ENCODE results near the gene TMBIM1.
A peak's percentile ranks its signal among the peaks of the same experiment; 100 is the strongest.

TMBIM1 gene, protein sequence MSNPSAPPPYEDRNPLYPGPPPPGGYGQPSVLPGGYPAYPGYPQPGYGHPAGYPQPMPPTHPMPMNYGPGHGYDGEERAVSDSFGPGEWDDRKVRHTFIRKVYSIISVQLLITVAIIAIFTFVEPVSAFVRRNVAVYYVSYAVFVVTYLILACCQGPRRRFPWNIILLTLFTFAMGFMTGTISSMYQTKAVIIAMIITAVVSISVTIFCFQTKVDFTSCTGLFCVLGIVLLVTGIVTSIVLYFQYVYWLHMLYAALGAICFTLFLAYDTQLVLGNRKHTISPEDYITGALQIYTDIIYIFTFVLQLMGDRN

DNA sequence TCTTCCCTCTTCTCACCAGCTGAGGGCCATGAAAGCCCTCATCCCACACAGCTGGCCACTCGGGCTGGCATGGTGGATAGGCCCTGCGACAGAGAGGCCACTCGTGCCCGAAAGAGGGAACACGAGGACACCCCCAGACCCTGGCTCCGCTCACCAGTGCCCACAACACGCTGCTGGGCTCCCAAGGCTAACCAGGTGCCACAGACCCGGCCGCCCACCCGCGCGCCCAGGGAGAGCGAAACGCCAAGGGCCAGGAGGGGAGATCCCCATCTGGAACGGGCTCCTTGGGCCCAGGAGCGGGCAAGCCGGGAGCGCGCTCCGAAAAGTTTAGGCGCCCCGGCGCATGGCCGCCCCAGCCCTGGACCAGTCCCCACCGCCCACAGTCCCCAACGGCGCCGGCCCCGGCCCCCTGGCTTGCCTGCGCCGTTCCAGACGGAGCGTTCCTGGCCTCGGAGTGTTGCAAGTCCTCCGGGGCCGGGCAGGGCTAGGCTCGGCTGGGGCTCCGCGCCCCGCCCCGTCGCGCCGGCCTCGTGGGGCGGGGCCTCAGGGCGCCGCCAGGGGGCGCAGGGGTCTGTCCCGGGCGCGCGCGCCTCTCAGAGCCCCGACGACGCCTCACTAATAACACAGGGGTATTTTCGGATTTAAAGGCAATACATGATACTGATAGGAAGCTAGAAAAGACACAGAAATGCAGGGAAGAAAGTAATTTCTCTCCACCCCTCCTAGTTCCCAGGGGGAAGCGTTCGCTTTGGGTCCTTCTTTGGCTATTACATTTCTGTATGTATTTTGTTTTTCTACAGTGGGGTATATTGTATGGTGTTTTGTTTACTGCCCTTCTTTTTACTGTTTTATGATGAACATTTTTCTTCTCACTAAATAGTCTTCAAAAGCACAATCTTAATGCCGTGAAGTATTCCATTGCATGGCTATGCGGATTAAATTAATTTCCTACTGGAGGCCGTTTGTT lies at the start of gene TMBIM1:
Gene TMBIM1, minus strand, starts transcription at position 456 of the 967 bp plus-strand sequence. CDS start 10,362 bp downstream, outside the sequence.
- no peak for DNase-seq (ENCODE audit: low read depth, low spot score)

- DNase-seq (ENCODE audit: low read depth, low spot score), result no peak
These were observed 49.1 kb upstream of the TMBIM1 start for GRCh38 chr2:218341381-218341780.

GRCh38 chr2:218340656-218341055 lies 48.4 kb upstream of the TMBIM1 start:
- no peak for DNase-seq (ENCODE audit: low read depth, low spot score)

GRCh38 chr2:218334531-218334930 lies 42.2 kb upstream of the TMBIM1 start:
- no peak for DNase-seq (ENCODE audit: low read depth, low spot score)

DNA sequence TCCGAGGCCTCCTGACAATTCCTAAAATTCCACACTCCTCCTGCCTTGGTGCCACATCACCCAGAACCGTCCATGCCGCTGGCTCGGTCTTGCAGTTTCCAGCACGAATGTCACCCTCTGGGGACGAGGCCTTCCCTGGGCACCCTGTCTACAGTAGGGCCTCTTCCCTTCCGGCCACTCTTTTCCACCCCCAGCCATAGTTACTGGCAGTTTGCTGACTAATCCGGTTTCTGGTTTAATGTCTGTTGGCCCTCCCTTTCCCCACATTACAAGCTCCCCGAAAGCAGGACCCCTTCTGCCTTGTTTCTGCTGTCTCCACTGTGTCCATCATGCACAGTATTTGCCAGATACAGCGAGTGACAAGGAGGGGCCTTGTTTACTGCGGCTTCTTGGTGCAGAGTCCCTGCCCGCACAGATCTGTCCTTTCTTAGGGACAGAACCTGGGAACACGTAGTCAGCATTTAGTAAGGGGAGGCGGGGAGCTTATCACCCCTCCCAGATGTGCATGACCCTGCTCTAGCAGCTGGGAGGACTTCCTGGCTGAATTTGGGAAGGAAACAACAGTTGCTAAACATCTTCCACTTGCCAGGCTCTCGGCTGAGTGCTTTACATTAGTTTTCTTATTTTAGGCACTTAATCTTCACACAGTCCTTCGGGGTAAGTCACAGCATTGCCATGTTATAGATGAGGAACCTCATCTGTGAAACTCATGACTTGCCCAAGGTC lies 40.8 kb upstream of the TMBIM1 start:
- no peak for DNase-seq (ENCODE audit: low read depth, low spot score)

DNA sequence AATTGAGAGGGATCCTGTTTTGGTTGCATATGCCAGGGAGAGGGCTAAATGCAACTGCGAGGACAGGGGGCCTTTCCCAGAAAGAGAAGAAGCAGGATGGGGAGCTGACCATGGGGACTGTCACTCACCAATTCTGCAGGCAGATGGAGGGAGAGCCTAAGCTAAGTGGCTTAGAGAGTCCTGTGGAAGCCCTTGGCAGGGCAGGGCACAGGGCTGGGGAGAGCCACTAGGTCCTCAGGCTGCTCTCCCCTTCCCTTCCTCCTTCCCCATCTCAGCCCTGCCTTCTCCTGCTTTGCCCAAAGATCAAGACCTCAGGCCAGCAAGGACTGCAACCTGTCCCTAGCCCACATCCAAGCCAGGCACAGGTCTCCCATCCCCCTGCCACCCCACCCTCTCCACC lies 40.0 kb upstream of the TMBIM1 start:
- DNase-seq (ENCODE audit: low read depth, low spot score), result no peak

- no peak for DNase-seq (ENCODE audit: low read depth, low spot score)
These were observed 39.4 kb upstream of the TMBIM1 start for GRCh38 chr2:218331745-218332144.

- no peak for DNase-seq (ENCODE audit: low read depth, low spot score)
These were observed 37.7 kb upstream of the TMBIM1 start for GRCh38 chr2:218329826-218330593.

GRCh38 chr2:218329027-218329825 lies 36.9 kb upstream of the TMBIM1 start:
- DNase-seq (ENCODE audit: low read depth, low spot score), result no peak

- DNase-seq (ENCODE audit: low read depth, low spot score), result no peak
These were observed 36.0 kb upstream of the TMBIM1 start for GRCh38 chr2:218328294-218328693.

- DNase-seq (ENCODE audit: low read depth, low spot score), result no peak
These were observed 35.3 kb upstream of the TMBIM1 start for GRCh38 chr2:218327451-218328210.

DNA sequence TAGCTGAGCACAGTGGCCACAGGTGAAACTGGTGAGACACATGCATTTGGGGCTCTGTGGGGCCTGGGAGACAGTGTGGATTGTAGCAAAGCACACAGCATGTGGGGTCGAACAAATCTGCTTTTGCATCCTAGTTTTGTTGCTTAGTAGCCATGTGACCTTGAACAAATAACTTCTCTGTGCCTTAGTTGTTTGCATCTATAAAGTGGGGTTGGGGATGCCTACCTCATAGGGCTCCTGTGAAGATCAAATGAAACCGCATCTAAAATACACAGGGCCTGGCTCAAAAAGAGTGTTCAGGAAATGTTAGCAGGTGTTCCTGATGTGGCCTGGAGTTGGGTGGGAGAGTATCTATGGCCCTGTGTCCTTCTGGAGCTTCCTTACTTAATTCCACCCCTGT lies 34.0 kb upstream of the TMBIM1 start:
- DNase-seq (ENCODE audit: low read depth, low spot score), result no peak

- DNase-seq (ENCODE audit: low read depth, low spot score), result no peak
These were observed 33.4 kb upstream of the TMBIM1 start for GRCh38 chr2:218325566-218326160.

GRCh38 chr2:218323526-218324472 lies 31.5 kb upstream of the TMBIM1 start:
- no peak for DNase-seq (ENCODE audit: low read depth, low spot score)

- peak; percentile 32 for DNase-seq (ENCODE audit: low read depth, low spot score)
These were observed 30.6 kb upstream of the TMBIM1 start for GRCh38 chr2:218322768-218323525.

DNA sequence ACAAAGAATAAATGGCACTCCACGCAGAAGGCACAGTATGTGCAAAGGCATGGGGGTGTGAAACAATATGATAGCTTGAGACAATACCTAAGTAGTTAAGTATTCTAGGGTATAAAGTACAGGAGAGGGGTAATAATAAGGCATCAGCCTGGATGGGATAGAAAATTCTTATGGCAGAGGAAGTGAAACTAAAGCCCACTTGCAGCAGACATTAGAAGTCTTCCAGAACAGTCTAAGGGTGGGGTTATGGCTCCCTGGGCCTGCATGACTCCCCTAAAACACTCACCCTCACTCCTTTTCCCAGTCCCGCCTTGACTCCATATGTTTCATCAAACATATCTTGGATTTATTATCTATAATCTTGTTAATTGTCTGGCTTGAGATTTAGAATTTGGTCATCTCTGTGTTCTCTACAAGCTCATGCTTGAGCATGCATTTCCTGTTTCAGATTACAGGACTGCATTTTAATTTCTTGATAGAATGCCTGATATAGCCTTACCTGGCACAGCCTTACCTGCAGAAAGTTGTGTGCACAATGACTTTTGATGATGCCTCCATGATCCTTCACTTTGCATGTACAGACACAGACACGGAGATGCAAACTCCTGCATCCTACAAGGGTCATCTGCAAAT lies 28.5 kb upstream of the TMBIM1 start:
- no peak for DNase-seq (ENCODE audit: low read depth, low spot score)

GRCh38 chr2:218319813-218320365 lies 27.6 kb upstream of the TMBIM1 start:
- DNase-seq (ENCODE audit: low read depth, low spot score), result no peak
